Neural progenitor cell (in vitro differentiated cells): ENCODE measurements around the gene WDR88. TPM values are rescaled to one million over a fixed set of nuclear protein-coding genes. Genes with fewer than 3 reads are reported as not detected.

Source experiments
- DNase-seq: peaks from one replicate; pipeline ENCODE4 v3.0.0-alpha.2; 2016; ENCODE audit warnings: low spot score
- H2AFZ ChIP-seq: fragments of 200-600 bp; sonication (generic); replicated peaks from 2 replicates; pipeline ENCODE4 v1.6.1; 2016; ENCODE audit warnings: antibody characterized with exemption
- H3F3A ChIP-seq: fragments of 200-600 bp; sonication (generic); 2 replicates; pipeline ENCODE4 v1.6.1; 2016; ENCODE audit warnings: antibody characterized with exemption, low read depth
- H3K27ac ChIP-seq: fragments of 200-600 bp; sonication (generic); 2 replicates; pipeline ENCODE4 v1.5.1; 2016; ENCODE audit warnings: mild to moderate bottlenecking
- H3K27me3 ChIP-seq: fragments of 200-600 bp; sonication (generic); 2 replicates; pipeline ENCODE4 v1.6.1; 2016; ENCODE audit warnings: mild to moderate bottlenecking, moderate library complexity
- H3K36me3 ChIP-seq: fragments of 200-600 bp; sonication (generic); 2 replicates; pipeline ENCODE4 v1.5.1; 2016
- H3K4me1 ChIP-seq: fragments of 200-600 bp; sonication (generic); 2 replicates; pipeline ENCODE4 v1.6.1; 2016; ENCODE audit warnings: mixed run types
- H3K4me2 ChIP-seq: fragments of 200-600 bp; sonication (generic); 2 replicates; pipeline ENCODE4 v1.6.1; 2016
- H3K4me3 ChIP-seq: fragments of 200-600 bp; sonication (generic); 2 replicates; pipeline ENCODE4 v1.5.1; 2016
- H3K79me2 ChIP-seq: fragments of 200-600 bp; sonication (generic); 2 replicates; pipeline ENCODE4 v1.6.1; 2016; ENCODE audit warnings: low read depth
- H3K9ac ChIP-seq: fragments of 200-600 bp; sonication (generic); 2 replicates; pipeline ENCODE4 v1.6.1; 2016
- H3K9me3 ChIP-seq: fragments of 200-600 bp; sonication (generic); 2 replicates; pipeline ENCODE4 v1.5.1; 2016; ENCODE audit warnings: low read depth
- H4K20me1 ChIP-seq: fragments of 200-600 bp; sonication (generic); 2 replicates; pipeline ENCODE4 v1.6.1; 2016; ENCODE audit warnings: low read depth
- H3K27ac Mint-ChIP-seq: 3 replicates; pipeline ENCODE4 v1.8.0; 2021; ENCODE audit warnings: mixed read lengths
- H3K27me3 Mint-ChIP-seq: 2 replicates; pipeline ENCODE4 v1.8.0; 2022; ENCODE audit warnings: low read depth, mild to moderate bottlenecking, inconsistent platforms, moderate library complexity, mixed read lengths; ENCODE audit not compliant: insufficient read depth
- H3K36me3 Mint-ChIP-seq: 3 replicates; pipeline ENCODE4 v1.8.0; 2021; ENCODE audit warnings: mixed read lengths
- H3K4me1 Mint-ChIP-seq: 3 replicates; pipeline ENCODE4 v1.8.0; 2021; ENCODE audit warnings: mixed read lengths
- H3K4me3 Mint-ChIP-seq: 3 replicates; pipeline ENCODE4 v1.8.0; 2021; ENCODE audit warnings: mild to moderate bottlenecking, moderate library complexity, mixed read lengths
- H3K9me3 Mint-ChIP-seq: 3 replicates; pipeline ENCODE4 v1.8.0; 2020; ENCODE audit warnings: mixed read lengths
- CTCF ChIP-seq: fragments of 200-600 bp; sonication (generic); IDR thresholded peaks from 2 replicates; pipeline ENCODE4 v1.5.1; 2017; ENCODE audit warnings: antibody characterized with exemption, mild to moderate bottlenecking
- EZH2 ChIP-seq: fragments of 200-600 bp; sonication (generic); IDR thresholded peaks from 2 replicates; pipeline ENCODE4 v1.6.1; 2017; ENCODE audit warnings: antibody characterized with exemption, mild to moderate bottlenecking, moderate library complexity
- EZH2phosphoT487 ChIP-seq: fragments of 200-600 bp; sonication (generic); IDR thresholded peaks from 2 replicates; pipeline ENCODE4 v1.6.1; 2017; ENCODE audit warnings: antibody characterized with exemption
- total RNA-seq: library from RNA; depleted of rRNA; stranded (reverse); fragments of >200 nt; gene quantifications from 2 replicates; pipeline ENCODE4 v1.2.3, GENCODE V29; 2015; ENCODE audit warnings: low replicate concordance

WDR88 gene
- total RNA-seq, 1 donor from 2014 or later = not detected

DNA sequence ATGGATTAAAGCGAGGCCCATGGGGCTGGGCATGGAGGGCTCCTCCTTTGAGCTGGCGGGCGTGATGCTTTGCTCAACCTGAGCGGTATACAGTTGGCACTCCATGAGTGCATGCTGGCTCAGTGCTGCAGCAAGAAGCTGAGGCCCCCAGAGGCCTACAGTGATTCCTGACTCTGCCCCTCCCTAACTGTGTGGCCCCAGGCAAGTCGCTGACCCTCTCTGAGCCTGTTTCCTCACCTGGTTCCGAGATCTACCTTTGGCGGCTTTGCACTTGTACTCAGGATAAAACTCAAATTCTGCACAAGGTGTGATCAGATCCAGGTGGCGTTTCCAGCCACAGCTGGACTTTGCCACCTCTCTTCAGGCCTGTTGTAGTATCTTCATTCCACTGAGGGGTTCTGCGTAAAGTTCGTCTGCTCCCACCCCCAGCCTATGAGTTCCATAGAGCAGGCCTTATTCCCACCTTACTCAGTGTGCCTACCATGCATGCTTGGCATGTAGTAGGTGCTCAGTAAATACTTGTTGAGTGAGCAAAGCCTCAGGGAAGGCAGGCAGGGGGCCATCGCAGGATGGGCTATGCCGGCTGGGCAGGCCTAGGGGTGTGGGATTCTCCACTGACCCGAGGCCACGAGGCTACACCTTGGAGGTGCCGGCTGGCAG lies 70.1 kb downstream of the WDR88 start:
- Mint-ChIP-seq H3K9me3 (no peaks in the 10 kb centered on the region), H3K4me1 (peaks cover 3% of the 10 kb centered on the region), H3K27me3 (peaks cover 2% of the 10 kb centered on the region), H3K36me3 (peaks cover 8% of the 10 kb centered on the region), H3K27ac (no peak overlapping the region), H3K4me3 (no peak overlapping the region)
- Histone ChIP-seq H3K4me2 (no peak overlapping the region), H2AFZ (no peak overlapping the region), H3K9ac (no peak overlapping the region), H3K27ac (no peak overlapping the region), H4K20me1 (peaks cover 11% of the 10 kb centered on the region), H3K4me1 (no peaks in the 10 kb centered on the region), H3K4me3 (no peak overlapping the region), H3K27me3 (no peaks in the 10 kb centered on the region), H3F3A (no peaks in the 10 kb centered on the region), H3K36me3 (no peaks in the 10 kb centered on the region), H3K79me2 (no peaks in the 10 kb centered on the region), H3K9me3 (no peaks in the 10 kb centered on the region)
- DNase-seq = no peak
- no peak for TF ChIP-seq CTCF

DNA sequence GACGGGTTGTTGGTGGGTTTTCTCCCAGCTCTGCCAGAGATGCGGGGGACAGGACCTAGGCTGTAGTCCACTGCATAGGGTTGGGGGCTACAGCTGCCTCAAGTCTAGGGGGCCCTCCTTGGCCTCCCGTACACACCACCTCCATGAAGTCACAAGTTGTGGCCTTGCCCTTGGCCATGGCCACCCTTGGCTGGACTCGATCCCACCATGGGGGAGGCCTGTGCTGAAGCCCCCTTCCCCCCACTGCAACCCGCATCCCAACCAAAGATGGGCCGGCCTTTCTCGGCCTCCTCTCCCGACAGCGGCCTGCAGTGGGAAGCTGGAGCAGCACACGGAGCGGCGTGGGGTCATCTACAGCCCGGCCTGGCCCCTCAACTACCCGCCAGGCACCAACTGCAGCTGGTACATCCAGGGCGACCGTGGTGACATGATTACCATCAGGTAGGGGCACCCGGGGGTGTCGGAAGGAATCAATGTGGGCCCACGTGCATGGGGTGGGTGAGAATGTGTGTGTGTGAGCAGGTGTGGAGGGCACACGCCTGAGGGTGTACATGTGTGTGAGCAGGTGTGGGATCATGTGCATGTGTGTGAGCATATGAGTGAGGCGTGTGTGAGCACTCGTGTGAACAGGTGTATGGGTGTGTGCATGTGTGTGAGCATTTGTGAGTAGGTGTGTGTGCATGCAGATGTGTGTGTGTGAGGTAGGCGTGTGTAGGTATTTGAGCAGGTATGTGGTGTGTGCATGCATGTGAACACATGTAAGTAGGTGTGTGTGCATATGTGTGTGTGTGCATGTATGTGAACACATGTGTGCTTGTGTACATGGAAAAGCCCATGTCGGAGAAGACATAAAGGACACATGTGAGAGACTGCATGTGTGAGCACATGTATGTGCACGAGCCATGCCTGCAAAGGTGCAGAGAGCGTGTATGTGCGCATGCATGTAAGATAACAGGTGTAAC lies 70.9 kb downstream of the WDR88 start:
- Histone ChIP-seq H4K20me1 (peaks cover 10% of the 10 kb centered on the region), H2AFZ (no peak overlapping the region), H3K4me3 (no peak overlapping the region), H3K27me3 (no peaks in the 10 kb centered on the region), H3K4me1 (no peaks in the 10 kb centered on the region), H3K79me2 (no peaks in the 10 kb centered on the region), H3F3A (no peaks in the 10 kb centered on the region), H3K4me2 (no peak overlapping the region), H3K36me3 (no peaks in the 10 kb centered on the region), H3K9me3 (no peaks in the 10 kb centered on the region), H3K27ac (no peak overlapping the region), H3K9ac (no peak overlapping the region)
- Mint-ChIP-seq H3K36me3 (peaks cover 6% of the 10 kb centered on the region), H3K27ac (no peak overlapping the region), H3K4me3 (no peak overlapping the region), H3K4me1 (no peaks in the 10 kb centered on the region), H3K9me3 (no peaks in the 10 kb centered on the region), H3K27me3 (no peaks in the 10 kb centered on the region)
- no peak for DNase-seq
- TF ChIP-seq EZH2phosphoT487 (no peak), EZH2 (no peak), CTCF (no peak)

GRCh38 chr19:33203529-33203928 lies 71.6 kb downstream of the WDR88 start:
- Mint-ChIP-seq H3K36me3 (peaks cover 6% of the 10 kb centered on the region), H3K4me1 (no peaks in the 10 kb centered on the region), H3K4me3 (no peak overlapping the region), H3K27ac (no peak overlapping the region), H3K9me3 (no peaks in the 10 kb centered on the region), H3K27me3 (no peaks in the 10 kb centered on the region)
- no peak for DNase-seq
- H2AFZ ChIP-seq = no peak overlapping the region
- no peaks in the 10 kb centered on the region for H3K9me3 ChIP-seq
- peaks cover 10% of the 10 kb centered on the region for H4K20me1 ChIP-seq
- no peak overlapping the region for H3K9ac ChIP-seq
- no peaks in the 10 kb centered on the region for H3K79me2 ChIP-seq
- TF ChIP-seq CTCF (no peak), EZH2 (no peak), EZH2phosphoT487 (no peak)
- no peak overlapping the region for H3K4me2 ChIP-seq
- H3K4me3 ChIP-seq = no peak overlapping the region
- H3K27ac ChIP-seq = no peak overlapping the region
- no peaks in the 10 kb centered on the region for H3K36me3 ChIP-seq
- H3F3A ChIP-seq = no peaks in the 10 kb centered on the region
- no peaks in the 10 kb centered on the region for H3K27me3 ChIP-seq
- H3K4me1 ChIP-seq = no peaks in the 10 kb centered on the region
